Esophagus squamous epithelium (tissue), 4 donors: Measurements from ENCODE around the gene STIMATE.

Source experiments
- CTCF ChIP-seq, 6 experiments: fragments of 450-650 bp in 4 of 6; fragments of 200-600 bp in 2 of 6; sonication (generic) in 2 of 6; IDR thresholded peaks; one replicate each; pipeline ENCODE4 v1.5.1; 2016 to 2019; ENCODE audit warnings: antibody characterized with exemption in 6 of 6, mild to moderate bottlenecking in 4 of 6, moderate library complexity in 4 of 6
- POLR2A ChIP-seq, 4 donors: fragments of 450-650 bp; IDR thresholded peaks; one replicate each; pipeline ENCODE4 v1.6.1; 2017; ENCODE audit warnings: antibody characterized with exemption in 4 of 4, mild to moderate bottlenecking in 4 of 4, moderate library complexity in 3 of 4

GRCh38 chr3:52800079-52800478 is 97.3 kb downstream of the STIMATE start:
- TF ChIP-seq CTCF (IDR thresholded peaks at IDR 0.05): no peak
- no peak for TF ChIP-seq POLR2A (IDR thresholded peaks at IDR 0.05)
